NCI-H748 treated with DMSO at 0.1 percent for 48 hours (cell line): Measurements from ENCODE around the gene MLH3.

ENCODE experiments used
- DNase-seq: peaks from one replicate; lab custom pipeline; 2025; lab: John Stamatoyannopoulos, UW

The MLH3 gene

DNA sequence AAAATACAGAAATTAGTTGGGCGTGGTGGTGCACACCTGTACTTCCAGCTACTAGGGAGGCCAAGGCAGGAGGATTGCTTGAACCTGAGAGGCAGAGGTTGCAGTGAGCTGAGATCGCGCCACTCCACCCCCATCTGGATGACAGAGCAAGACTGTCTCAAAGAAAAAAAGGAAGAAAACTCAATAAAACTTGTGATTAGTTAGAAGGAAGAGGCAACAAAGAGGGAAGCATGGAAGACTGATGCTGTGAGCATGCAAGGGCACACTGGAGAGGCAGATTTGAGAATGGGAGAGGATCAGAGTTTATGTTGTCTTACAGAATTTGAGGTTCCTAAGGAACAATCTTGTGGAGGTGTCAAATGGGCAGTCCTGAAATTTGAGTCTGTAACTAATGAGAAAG lies 15.4 kb upstream of the MLH3 start:
- DNase-seq, result no peak

DNA sequence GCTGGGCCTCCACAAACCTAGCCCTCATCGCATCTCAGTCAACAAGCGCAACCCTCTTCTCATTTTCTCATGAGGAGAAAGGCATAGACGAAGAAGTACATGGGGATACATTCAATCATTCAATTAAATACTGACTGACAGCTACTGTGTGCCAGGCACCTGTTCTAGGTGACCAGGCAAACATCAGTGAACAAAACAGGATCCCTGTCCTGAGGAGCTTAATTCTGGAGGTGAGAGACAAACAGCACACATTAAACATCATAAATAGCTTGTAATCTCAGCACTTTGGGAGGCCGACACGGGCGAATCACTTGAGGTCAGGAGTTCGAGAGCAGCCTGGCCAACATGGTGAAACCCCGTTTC lies 12.9 kb upstream of the MLH3 start:
- DNase-seq, result no peak

DNA sequence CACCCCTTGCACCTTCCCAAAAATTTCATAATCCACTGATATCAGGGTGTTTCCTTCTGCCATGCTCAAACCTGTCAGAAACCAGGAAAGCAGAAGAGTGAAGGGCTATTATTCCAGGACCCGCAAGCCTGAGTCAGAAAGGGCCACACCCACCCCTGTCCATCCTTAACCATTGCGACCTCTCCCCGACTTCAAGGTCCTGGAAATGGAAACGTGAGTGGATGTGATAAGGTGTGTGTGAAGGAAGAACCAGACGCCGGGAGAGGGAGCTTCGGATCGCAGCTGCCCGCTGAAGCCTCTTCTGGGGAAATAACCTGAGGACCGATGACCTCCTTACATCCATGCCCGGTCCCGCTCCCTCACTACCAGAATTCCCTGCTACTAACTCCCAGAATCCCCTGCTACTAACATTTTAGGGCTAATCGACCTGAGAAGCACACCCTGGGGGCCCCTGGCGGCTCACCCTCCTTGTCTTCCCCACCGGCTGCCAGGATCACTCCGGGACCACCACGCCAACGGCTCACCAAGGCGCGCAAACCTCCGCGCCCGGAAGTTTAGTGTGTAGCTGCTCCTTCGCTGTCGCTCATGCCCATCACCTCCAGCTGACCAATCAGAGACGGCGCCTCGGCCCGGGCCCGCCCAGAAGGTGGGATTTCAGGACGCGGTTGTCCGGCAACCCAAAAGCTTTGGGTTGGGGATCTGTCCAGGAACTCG lies 12.4 kb upstream of the MLH3 start, which contains the start of gene ACYP1:
Gene ACYP1, minus strand, starts transcription at position 534 of the 714 bp plus-strand sequence. Its CDS starts 471 bp downstream, at position 63.
- peak; percentile 83 for DNase-seq

DNA sequence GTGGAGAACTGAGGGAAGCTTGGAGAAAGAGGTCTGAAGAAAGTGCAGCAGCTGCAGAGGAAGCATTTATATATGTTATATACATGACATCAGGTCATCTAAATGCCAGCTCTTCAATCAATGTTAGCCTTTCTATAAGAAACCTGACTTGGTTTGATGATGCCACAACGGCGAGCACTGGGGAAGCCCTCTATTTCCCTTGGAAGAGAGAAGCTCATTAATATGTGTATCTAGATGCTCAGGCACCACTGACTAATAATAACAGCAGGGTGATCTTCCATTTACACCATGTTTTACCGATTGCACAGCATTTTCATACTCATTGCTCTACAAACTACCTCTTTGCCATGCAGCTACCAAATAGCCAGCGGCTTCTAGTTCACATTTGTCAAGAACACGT lies 11.7 kb upstream of the MLH3 start:
- DNase-seq, result no peak

DNA sequence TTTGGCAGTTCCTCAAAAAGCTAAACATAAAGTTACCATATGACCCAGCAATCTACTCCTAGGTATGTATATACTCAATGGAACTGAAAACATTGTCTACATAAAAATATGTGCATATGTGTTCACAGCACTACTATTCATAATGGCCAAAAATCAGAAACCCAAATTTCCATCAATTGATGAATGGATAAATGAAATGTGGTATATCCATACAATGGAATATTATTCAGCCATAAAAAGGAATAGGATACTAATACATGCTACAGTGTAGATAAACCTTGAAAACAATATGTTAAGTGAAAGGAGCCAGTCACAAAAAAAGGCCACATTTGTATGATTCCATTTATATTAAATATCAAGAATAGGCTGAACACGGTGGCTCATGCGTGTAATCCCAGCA lies 9.2 kb upstream of the MLH3 start:
- DNase-seq, result no peak

DNA sequence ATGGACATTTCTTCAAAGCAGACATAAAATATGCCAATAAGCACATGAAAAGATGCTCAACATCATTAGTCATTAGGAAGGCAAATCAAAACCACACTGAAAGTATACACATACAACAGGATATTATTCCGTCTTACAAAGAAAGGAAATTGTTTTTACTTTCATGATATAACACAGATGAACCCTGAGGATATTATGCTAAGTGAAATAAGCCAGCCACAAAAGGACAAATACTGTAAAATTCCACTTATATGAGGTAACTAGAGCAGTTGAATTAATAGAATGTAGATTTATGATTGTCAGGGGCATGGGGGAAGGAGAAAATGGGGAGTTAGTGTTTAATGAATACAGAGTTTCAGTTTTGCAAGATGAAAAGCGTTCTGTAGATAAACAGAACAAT lies 8.4 kb upstream of the MLH3 start:
- DNase-seq, result no peak

DNA sequence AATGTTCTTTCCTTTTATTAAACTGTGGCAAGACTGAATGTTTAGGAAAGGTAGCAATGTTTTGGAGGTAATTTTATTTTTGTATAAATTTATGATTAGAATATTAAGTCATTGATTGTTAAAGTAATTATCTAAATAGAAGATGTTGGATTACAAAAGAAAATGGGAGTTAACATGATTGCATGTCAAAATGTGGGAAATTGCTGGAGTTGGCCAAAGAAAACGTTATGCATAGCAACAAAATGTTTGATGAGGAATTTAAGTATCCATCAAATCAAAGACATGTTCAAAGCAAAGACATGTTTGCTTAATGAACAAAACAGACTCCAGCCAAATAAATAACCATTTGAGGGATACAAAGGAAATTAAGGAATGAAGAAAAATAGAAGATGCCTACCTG lies 3.2 kb upstream of the MLH3 start:
- DNase-seq, result no peak

DNA sequence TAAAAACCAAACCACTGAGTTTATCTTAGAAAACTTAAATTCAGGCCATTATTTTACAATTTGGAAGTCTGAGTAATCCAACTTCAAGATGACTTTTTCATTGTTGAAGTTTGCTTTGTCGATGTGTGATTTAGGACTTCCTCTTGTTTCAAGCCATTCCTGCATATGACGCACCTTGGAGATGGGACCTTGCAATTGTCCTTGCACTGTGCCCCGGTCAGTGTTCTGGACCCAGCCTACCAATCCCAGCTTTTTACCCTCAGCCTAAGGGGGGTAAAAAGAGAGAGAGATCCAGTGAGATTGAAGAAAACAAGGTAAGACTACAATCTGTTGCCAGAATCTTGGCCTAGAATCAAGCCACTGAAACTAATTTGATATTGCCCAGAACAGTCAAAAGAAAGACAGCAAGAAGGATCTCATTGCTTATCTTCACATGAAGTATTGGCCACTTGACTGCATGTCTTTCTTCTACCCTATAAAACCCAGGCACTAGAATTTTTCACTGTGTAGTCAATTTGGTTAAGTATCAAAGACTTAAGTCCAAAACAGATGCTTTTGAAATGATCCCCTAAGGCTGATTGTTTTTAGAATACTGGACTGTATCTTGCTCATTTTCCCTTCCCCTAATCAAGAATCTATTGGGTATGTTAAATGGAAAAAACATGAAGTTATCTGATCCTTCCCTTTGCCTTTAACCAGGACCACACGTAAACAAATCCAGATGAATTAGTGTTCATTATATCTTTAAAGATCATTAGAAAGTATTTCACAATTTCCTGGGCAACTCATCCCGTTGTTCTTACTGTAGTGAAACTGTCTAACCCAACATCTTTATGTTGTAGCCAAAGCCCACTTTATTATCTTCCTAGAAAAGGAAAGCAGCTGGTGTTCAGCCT lies 2.4 kb upstream of the MLH3 start:
- DNase-seq, result no peak

- DNase-seq, result no peak
Observed at GRCh38 chr14:75051556-75051899, 261 bp upstream of the MLH3 start.

DNA sequence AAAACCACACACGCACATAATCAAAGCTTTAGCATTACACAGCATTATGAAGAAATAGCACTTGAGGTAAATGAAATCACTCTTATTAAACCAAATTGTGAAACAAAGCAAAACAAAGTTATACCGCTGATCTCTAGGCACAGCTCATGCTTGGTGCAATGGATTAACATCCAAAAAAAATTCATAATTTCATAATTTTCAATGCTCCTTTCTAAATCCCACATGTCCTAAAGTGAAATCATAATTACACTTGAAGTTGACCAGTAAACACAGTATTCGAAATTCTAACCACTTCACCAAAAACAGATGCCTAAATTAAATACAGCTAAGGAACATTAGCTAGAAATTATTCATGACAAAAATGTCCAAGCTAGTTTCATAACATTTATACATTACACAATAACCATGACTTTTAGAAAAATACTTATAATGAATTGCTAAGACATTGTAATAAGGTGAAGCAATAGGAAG lies 1.5 kb downstream of the MLH3 start:
- DNase-seq, result no peak

DNA sequence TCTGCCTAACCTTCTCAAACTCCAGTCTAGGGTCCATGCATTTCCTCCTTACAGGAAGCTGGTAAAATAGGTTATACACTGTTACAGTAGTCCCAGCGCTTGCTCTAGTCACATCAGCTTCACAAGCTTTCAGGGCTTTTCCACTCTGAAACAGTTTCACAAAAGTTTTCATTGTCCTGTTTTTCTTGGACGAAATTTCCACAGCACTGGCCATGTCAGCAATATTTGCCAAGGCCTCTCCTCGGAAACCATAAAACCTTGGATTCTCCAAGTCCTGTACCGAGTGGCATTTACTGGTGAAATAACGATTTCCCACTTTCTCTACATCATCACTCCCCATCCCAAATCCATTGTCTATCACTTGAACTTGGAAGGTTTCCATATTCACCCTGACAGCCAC lies 2.1 kb downstream of the MLH3 start:
- DNase-seq, result no peak

DNA sequence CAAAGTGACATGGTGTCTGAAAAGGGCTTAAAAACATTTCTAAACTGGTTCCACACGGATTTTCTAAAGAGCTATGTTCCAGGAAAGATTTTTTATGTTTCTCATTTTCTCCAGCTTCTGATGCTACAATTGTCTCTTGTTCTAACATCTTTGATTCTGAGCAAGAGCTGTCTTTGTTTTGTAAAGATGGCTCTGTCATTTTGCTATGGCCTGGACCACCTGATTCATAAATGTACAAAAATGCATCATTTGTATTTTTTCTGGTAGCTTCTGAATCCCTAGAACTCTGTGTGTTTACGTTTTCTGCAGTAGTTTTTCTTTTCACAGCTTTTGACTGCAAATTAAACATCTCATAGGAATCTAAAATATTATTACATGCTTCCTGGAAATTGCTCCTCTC lies 3.2 kb downstream of the MLH3 start:
- DNase-seq, result no peak

- DNase-seq, result no peak
Observed at GRCh38 chr14:75047506-75047905, 3.8 kb downstream of the MLH3 start.

- no peak for DNase-seq
Observed at GRCh38 chr14:75046899-75047298, 4.4 kb downstream of the MLH3 start.

DNA sequence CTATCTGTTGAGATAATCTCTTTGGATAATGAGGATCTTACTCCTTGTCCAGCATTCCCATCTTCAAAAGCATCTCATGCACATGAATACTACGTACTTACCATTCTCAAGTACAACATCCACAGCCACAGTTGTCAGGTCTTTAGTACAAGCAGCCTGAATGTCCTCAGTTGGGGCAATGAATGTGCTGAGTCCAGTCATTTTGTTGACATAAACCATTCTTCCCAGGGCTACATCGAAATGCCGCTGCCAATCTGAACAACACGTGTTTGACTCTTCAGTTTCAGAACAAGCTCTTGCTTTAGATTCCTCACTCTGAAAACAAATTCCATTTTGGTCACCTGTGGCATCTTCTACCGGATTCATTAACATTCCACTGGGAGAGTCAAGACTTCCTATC lies 5.0 kb downstream of the MLH3 start:
- no peak for DNase-seq

DNA sequence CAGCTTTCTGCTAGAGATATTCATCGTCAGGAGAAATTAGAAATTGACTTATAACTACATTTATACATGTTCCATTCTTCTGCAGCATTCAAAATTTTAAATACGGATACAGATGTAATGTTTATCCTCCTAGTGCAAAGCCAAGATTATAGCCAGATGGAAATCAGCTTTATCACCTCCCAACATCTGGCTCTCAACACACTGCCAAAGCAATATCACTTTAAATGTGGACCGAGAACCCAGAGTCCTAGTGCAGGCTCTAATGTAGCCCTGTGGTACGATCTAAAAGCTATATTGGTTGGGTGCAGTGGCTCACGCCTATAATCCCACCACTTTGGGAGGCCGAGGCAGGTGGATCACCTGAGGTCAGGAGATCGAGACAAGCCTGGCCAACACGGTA lies 6.5 kb downstream of the MLH3 start:
- no peak for DNase-seq

DNA sequence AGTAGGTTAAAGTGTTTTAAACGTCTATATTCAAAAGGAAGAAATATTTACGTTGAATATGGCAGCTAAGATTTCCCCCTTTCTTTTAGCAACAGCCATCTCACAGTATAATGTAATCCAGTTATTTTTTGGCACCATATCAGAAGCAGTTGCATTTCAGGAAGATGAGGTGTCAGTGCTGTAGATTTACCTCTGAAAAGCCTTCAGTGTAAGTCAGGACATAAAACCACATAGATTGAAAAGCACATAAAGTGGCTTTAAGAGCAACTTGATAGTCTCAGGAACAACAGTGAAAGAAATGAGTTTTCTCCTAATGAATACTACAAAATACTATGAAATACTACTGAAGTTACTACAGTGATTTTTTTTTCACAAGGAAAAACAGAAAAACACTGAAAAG lies 6.9 kb downstream of the MLH3 start:
- no peak for DNase-seq

DNA sequence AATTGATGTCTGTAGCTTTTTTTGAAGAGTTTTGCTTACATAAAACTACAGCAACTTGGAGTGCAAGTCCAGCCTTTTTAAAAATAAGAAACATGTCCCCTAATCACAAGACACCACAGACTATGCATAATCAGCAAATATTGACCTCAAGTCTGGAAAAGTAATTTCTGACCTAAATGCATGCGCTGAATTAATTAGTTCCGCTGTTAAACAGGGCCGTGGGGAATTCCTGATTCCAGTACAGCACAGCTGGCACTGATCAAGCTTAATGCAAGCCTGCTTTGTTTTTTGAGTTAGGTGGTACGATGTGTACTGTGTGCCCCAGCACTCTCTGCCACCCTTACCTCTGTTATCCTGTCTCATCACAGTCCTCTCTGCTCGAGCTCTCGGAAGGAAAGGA lies 9.2 kb downstream of the MLH3 start:
- no peak for DNase-seq

- no peak for DNase-seq
Observed at GRCh38 chr14:75041613-75042012, 9.7 kb downstream of the MLH3 start.

DNA sequence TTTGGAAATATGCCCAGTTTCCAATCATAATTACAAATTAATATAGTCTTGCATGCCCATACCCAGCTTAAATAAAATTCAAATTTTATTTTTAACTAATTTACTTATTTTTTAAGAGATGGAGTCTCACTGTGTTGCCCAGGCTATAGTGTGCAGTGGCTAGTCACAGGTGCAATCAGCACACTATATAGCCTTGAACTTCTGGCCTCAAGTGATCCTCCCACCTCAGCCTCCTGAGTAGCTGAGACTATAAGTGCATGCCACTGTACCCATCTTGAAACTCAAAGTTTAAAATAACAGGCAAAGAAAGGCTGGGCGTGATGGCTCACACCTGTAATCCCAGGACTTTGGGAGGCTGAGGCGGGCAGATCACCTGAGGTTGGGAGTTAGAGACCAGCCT lies 10.3 kb downstream of the MLH3 start:
- no peak for DNase-seq

DNA sequence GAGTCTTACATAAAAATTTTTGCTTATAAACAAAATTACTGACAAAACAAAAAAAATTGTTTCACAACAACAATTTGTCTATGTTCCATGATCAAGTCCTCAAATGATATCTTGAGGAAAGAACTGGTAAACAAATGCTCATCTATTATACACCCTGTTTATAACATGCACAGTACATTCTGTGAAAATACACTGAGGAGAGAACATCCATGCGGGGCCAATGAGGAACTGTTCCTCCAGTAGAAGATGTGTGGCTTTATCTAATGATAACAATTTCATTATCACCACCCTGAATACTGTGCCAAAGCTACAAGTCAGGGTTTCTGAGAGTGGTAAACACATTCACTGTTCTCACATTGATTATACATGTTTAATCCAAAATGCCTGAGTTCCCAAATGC lies 10.8 kb downstream of the MLH3 start:
- DNase-seq, result no peak

DNA sequence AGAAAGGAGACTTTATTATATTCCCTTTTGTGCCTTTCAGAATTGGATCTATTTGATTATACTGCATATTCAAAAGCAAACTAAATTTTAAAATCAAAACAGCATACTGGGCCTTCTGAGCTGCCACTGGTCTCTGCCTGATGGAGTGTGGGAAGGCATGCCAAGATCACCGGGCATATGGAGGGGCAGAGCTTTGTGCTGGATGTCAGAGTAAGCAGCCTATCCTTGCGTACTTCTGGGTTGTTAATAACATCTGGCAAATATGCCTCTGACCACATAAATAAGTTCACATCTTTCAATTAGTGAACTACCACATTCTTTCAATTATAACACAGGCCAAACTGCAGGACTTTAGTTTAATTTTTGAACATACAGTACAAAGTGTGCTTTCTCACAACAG lies 18.3 kb downstream of the MLH3 start:
- DNase-seq, result no peak

- DNase-seq, result no peak
Observed at GRCh38 chr14:75030147-75030546, 21.1 kb downstream of the MLH3 start.

GRCh38 chr14:75025876-75026275 lies 25.4 kb downstream of the MLH3 start:
- DNase-seq, result no peak
